Cardiac fibroblast (primary cell): ENCODE results near the gene L1CAM.
A peak's percentile ranks its signal among the peaks of the same experiment; 100 is the strongest.

Source experiments
- DNase-seq, 2 donors: peaks; one replicate each; pipeline versions ENCODE4 v3.0.0 to v3.0.0-alpha.2; 2010; ENCODE audit warnings: low read depth in 2 of 2
- H3K4me3 ChIP-seq, 2 donors: replicated peaks in 1 of 2; 1 replicate in 1 of 2; 2 replicates in 1 of 2; pipeline ENCODE4 v1.5.1; 2011; ENCODE audit warnings: low read depth in 2 of 2, low read length in 2 of 2, mild to moderate bottlenecking in 2 of 2, moderate library complexity in 1 of 2
- CTCF ChIP-seq: IDR thresholded peaks from one replicate; pipeline ENCODE4 v1.5.1; 2011; ENCODE audit warnings: low read depth, mild to moderate bottlenecking, low read length, inconsistent platforms

Gene L1CAM

GRCh38 chrX:153874085-153874365, 11.9 kb downstream of the L1CAM start:
- TF ChIP-seq CTCF, result no peak
- DNase-seq, result no peak
- no peak overlapping the region for H3K4me3 ChIP-seq

- no peak overlapping the region for H3K4me3 ChIP-seq
- TF ChIP-seq CTCF, result no peak
- no peak for DNase-seq
Measured at GRCh38 chrX:153873282-153874084, 12.5 kb downstream of the L1CAM start.

GRCh38 chrX:153871946-153872878, 13.8 kb downstream of the L1CAM start:
- no peak for DNase-seq
- H3K4me3 ChIP-seq, result no peak overlapping the region
- no peak for TF ChIP-seq CTCF

- DNase-seq, result no peak
- TF ChIP-seq CTCF, result no peak
Measured at GRCh38 chrX:153871451-153871850, 14.5 kb downstream of the L1CAM start.

GRCh38 chrX:153870791-153871360, 15.1 kb downstream of the L1CAM start:
- no peak overlapping the region for H3K4me3 ChIP-seq
- no peak for DNase-seq
- peak; percentile 9 for TF ChIP-seq CTCF

More at GRCh38 chrX:153871451-153871850, 14.5 kb downstream of the L1CAM start:
- no peak overlapping the region for H3K4me3 ChIP-seq

GRCh38 chrX:153870288-153870690, 15.7 kb downstream of the L1CAM start:
- H3K4me3 ChIP-seq, result no peak overlapping the region
- no peak for TF ChIP-seq CTCF

More at GRCh38 chrX:153870288-153870690, 15.7 kb downstream of the L1CAM start:
- DNase-seq, result no peak
